Ishikawa (cell line): ENCODE data around the gene NLRP8.

ENCODE experiments used
- EP300 ChIP-seq: IDR thresholded peaks from 2 replicates; pipeline ENCODE4 v1.6.1; 2012; ENCODE audit warnings: borderline replicate concordance
- TAF1 ChIP-seq: IDR thresholded peaks from 2 replicates; pipeline ENCODE4 v1.6.1; 2012; ENCODE audit warnings: low read depth, mild to moderate bottlenecking

DNA sequence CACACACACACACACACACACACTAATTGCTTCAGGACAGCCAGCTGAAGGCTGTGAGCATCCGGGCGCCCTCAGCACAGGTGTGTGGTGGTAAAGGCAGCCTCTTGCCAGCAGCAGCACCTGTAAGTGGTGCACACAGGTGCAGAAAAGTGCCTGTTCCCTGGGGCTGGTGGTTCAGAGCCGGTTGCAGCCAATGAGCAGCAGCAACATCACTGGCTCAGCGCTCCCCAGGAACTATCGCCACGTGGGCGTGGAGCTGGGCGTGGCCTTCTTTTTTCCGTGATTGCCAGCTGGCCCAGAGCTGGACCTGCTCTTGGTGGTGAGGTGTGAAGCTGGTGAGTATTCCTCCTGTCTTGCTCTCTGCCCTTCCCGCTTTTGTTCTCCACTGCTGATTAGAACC is 38.9 kb downstream of the NLRP8 start, which contains the start of gene NLRP5:
- TF ChIP-seq EP300 (no peak), TAF1 (no peak)
